Kidney (tissue), 22 donors: ENCODE measurements around the gene FHDC1. TPM values are rescaled to one million over a fixed set of nuclear protein-coding genes. Genes with fewer than 3 reads are reported as not detected.

Source experiments
- DNase-seq, 5 donors: peaks; one replicate each; pipeline ENCODE4 v3.0.0-alpha.2; 2013 to 2020
- FAIRE-seq: peaks from 2 replicates; lab custom pipeline; 2012; peaks lifted over from hg19 to GRCh38; lab: Jason Lieb, UNC
- H3K27ac ChIP-seq, 2 donors: one replicate each; pipeline ENCODE4 v1.7.0; 2013; ENCODE audit warnings: low read depth in 2 of 2, low read length in 2 of 2, inconsistent platforms in 1 of 2
- H3K27me3 ChIP-seq: one replicate; pipeline ENCODE4 v1.7.1; 2013; ENCODE audit warnings: low read length, inconsistent platforms; ENCODE audit not compliant: control insufficient read depth, insufficient read depth
- H3K36me3 ChIP-seq, 3 donors: one replicate each; pipeline versions ENCODE4 v1.7.0 to v1.7.1; 2013; ENCODE audit warnings: low read length in 3 of 3, control low read depth in 1 of 3, inconsistent platforms in 1 of 3; ENCODE audit not compliant: insufficient read depth in 3 of 3, control insufficient read depth in 2 of 3
- H3K4me1 ChIP-seq, 3 donors: one replicate each; pipeline versions ENCODE4 v1.7.0 to v1.7.1; 2013; ENCODE audit warnings: low read length in 3 of 3, inconsistent platforms in 1 of 3, low read depth in 1 of 3; ENCODE audit not compliant: control insufficient read depth in 2 of 3, insufficient read depth in 2 of 3
- H3K4me3 ChIP-seq, 3 donors: one replicate each; pipeline versions ENCODE4 v1.7.0 to v1.8.1; 2013; ENCODE audit warnings: low read length in 3 of 3, control low read depth in 1 of 3, inconsistent platforms in 1 of 3
- H3K9ac ChIP-seq, 3 donors: one replicate each; pipeline versions ENCODE4 v1.7.0 to v1.7.1; 2013; ENCODE audit warnings: low read length in 3 of 3, control low read depth in 1 of 3, inconsistent platforms in 1 of 3
- H3K9me3 ChIP-seq, 3 donors: one replicate each; pipeline versions ENCODE4 v1.7.0 to v1.7.1; 2013; ENCODE audit warnings: low read length in 3 of 3, control low read depth in 1 of 3, inconsistent platforms in 1 of 3; ENCODE audit not compliant: control insufficient read depth in 2 of 3, insufficient read depth in 1 of 3
- intact Hi-C: fragments of 100-400 bp; cut with DNase I; formaldehyde crosslinking; loops from one replicate; pipeline ENCODE4 v1.11.1; 2022
- long read RNA-seq, 10 donors: library from polyadenylated mRNA in 1 of 10; unstranded in 1 of 10; transcript quantifications; one replicate each; pipeline ENCODE4 v2.0.0 and lab custom pipeline, GENCODE V29; 2021 to 2026
- polyA plus RNA-seq: library from polyadenylated mRNA; stranded (reverse); fragments of 350-450 nt; fragmentation: Illumina TruSeq; extraction: RNeasy Lipid Tissue Mini Kit (QIAGEN cat#74804); gene quantifications from one replicate; pipeline ENCODE4 v1.2.3, GENCODE V29; 2014; ENCODE audit warnings: low read depth, low replicate concordance; ENCODE audit not compliant: insufficient read depth
- total RNA-seq: library from RNA; stranded (reverse); fragmentation: NEBNext Ultra II Directional; extraction: Animal tissue kit (Norgen Biotek cat#: 25700); gene quantifications from one replicate; pipeline ENCODE4 v1.2.1, GENCODE V29; 2021
- TF ChIP-seq, protein P1 (sequence below): IDR thresholded peaks from 3 replicates; pipeline ENCODE4 v1.5.1; 2012; ENCODE audit warnings: mild to moderate bottlenecking, moderate library complexity, borderline replicate concordance; ENCODE audit not compliant: insufficient read depth; ENCODE audit errors: extremely low read depth
- donor health status: control.
- donor health status: control.
- donor health status: control.
- donor health status: control.
- donor health status: control.
- donor health status: DM: yes; HTN: yes; CAD: no.
- donor health status: Normal renal cell carcinoma (clear cell type).

Gene FHDC1
- 5.9 TPM for total RNA-seq
- 1.5 TPM for polyA plus RNA-seq
- long read RNA-seq, donor 1: 0 reads
- long read RNA-seq, donor 2, full-length matches to known transcripts: 1 of 1 reads
- long read RNA-seq, donor 2, partial matches to known transcripts: 0 of 1 reads
- long read RNA-seq, donor 2, other reads (novel, unspliced or antisense): 0 of 1 reads
- long read RNA-seq, donor 3: 0 reads
- long read RNA-seq, donor 4: 0 reads
- long read RNA-seq, donor 5: 0 reads
- long read RNA-seq, donor 6: 0 reads
- long read RNA-seq, donor 7, partial matches to known transcripts: 0 of 7 reads
- long read RNA-seq, donor 7, other reads (novel, unspliced or antisense): 7 of 7 reads
- long read RNA-seq, donor 8: 0 reads
- long read RNA-seq, donor 9, full-length matches to known transcripts: 1 of 1 reads
- long read RNA-seq, donor 9, partial matches to known transcripts: 0 of 1 reads
- long read RNA-seq, donor 9, other reads (novel, unspliced or antisense): 0 of 1 reads
- long read RNA-seq, donor 10, full-length matches to known transcripts: 1 of 1 reads
- long read RNA-seq, donor 10, partial matches to known transcripts: 0 of 1 reads
- long read RNA-seq, donor 10, other reads (novel, unspliced or antisense): 0 of 1 reads

- intact Hi-C loops: no loop called here
- Histone ChIP-seq H3K4me3 (peak within 1 kb of the TSS; percentile 48 to 70 (median 60)), H3K9me3 (no peaks in the 10 kb centered on the region), H3K27me3 (no peaks in the 10 kb centered on the region), H3K36me3 (no peaks in the 10 kb centered on the region), H3K27ac (peak within 1 kb of the TSS; percentile 57 to 76), H3K4me1 (peaks cover 0 to 6% (median 0%) of the 10 kb centered on the region in 3 donors), H3K9ac (peak within 1 kb of the TSS in 2 of 3 donors; percentile 22 to 55)
- TF ChIP-seq, protein P1, sequence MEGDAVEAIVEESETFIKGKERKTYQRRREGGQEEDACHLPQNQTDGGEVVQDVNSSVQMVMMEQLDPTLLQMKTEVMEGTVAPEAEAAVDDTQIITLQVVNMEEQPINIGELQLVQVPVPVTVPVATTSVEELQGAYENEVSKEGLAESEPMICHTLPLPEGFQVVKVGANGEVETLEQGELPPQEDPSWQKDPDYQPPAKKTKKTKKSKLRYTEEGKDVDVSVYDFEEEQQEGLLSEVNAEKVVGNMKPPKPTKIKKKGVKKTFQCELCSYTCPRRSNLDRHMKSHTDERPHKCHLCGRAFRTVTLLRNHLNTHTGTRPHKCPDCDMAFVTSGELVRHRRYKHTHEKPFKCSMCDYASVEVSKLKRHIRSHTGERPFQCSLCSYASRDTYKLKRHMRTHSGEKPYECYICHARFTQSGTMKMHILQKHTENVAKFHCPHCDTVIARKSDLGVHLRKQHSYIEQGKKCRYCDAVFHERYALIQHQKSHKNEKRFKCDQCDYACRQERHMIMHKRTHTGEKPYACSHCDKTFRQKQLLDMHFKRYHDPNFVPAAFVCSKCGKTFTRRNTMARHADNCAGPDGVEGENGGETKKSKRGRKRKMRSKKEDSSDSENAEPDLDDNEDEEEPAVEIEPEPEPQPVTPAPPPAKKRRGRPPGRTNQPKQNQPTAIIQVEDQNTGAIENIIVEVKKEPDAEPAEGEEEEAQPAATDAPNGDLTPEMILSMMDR: no peak
- FAIRE-seq (no peak), DNase-seq (peak; percentile 75 to 90 (median 83))
These were observed at the start of gene FHDC1 for GRCh38 chr4:152935631-152936445. TSS of gene FHDC1 (plus strand) at chr4:152936323. CDS start at chr4:152943058, 6,735 bp downstream.

- Histone ChIP-seq H3K27ac (no peak overlapping the region), H3K36me3 (peaks cover 3 to 8% (median 7%) of the 10 kb centered on the region in 3 donors), H3K9ac (no peak overlapping the region), H3K4me1 (no peaks in the 10 kb centered on the region), H3K9me3 (no peaks in the 10 kb centered on the region), H3K27me3 (no peaks in the 10 kb centered on the region), H3K4me3 (no peak overlapping the region)
- FAIRE-seq (no peak), DNase-seq (no peak)
- TF ChIP-seq, protein P1: no peak
- intact Hi-C loops: no loop called here
These were observed 48.1 kb upstream of the FHDC1 start for GRCh38 chr4:152887981-152888380.

GRCh38 chr4:152892974-152893373, 43.1 kb upstream of the FHDC1 start:
- no peaks in the 10 kb centered on the region for H3K9me3 ChIP-seq
- DNase-seq (no peak), FAIRE-seq (no peak)
- H3K9ac ChIP-seq: no peak overlapping the region
- H3K4me1 ChIP-seq: no peaks in the 10 kb centered on the region
- no peak overlapping the region for H3K27ac ChIP-seq
- peaks cover 3 to 8% (median 7%) of the 10 kb centered on the region in 3 donors for H3K36me3 ChIP-seq
- intact Hi-C loops: no loop called here
- no peaks in the 10 kb centered on the region for H3K27me3 ChIP-seq
- no peak overlapping the region for H3K4me3 ChIP-seq
- TF ChIP-seq, protein P1: no peak
